T-helper 1 cell treated with Interleukin-12 subunit alpha and Interleukin-12 subunit beta and Interleukin-4 antibody, amounts not matched to agents 30 μg/mL and 1 μg/mL, for 36 hours (primary cell): ENCODE data around the gene ROPN1L.
"Not testable (repeated sequence)": the region's sequence is repeated elsewhere in the genome, so short reads cannot be mapped to it uniquely, and the experiment has no call there.

Experiments
- H3K27ac Mint-ChIP-seq: one replicate; pipeline ENCODE4 v1.8.0; 2021; ENCODE audit warnings: mild to moderate bottlenecking, mixed read lengths
- H3K27me3 Mint-ChIP-seq: one replicate; pipeline ENCODE4 v1.8.0; 2021; ENCODE audit warnings: low read depth, mixed read lengths
- H3K36me3 Mint-ChIP-seq: one replicate; pipeline ENCODE4 v1.8.0; 2021; ENCODE audit warnings: low read depth, mixed read lengths
- H3K4me1 Mint-ChIP-seq: one replicate; pipeline ENCODE4 v1.8.0; 2021; ENCODE audit warnings: low read depth, mixed read lengths
- H3K4me3 Mint-ChIP-seq: one replicate; pipeline ENCODE4 v1.8.0; 2021; ENCODE audit warnings: mild to moderate bottlenecking, moderate library complexity, mixed read lengths
- H3K9me3 Mint-ChIP-seq: one replicate; pipeline ENCODE4 v1.8.0; 2021; ENCODE audit warnings: mixed read lengths

Gene ROPN1L

DNA sequence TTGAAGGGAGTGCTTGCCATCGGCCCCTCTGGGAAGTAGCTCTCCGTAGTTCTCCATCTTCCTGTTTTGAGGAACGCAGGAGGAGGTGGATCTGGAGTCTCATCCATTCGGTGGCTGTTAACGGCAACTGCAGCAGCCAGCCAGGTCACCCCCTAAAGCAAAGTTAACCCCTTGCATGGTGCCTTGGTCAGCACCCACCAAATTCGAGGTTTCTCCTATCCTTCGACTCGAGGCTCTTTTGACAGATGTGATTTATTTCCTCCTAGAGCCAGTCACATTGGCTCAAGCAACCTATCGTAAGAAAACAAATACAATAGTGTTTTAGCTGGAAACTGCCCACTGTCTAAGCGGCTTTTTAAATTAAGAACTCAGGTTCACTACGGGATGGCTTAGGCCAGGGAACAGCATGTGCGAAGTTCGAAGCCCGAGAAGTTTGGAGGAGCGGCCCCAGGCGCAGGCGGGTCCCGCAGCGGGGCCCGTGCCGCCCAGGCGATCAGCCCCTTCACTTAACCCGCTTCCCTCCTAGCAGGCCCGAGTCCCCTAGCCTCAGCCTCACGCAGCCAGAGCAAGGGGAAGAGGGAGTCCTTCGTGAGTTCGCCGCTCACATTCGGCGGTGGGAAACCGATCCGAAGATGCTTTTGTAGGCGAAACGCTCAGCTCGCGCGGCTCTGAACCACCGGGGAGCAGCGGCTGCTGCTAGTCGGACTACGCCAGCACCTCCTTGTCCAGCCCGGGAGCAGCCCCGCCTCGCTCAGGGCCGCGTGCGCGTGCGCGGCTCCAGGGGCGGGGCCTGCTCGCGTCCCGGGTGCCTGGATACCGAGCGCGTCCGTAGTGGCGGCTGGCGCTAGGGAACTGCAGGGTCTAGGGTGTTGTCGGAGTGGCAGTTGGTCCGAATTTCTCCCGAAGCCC lies at the start of gene ROPN1L:
Gene ROPN1L (plus strand): TSS at position 797 of the 909 bp plus-strand sequence. CDS start 289 bp downstream, outside the sequence.
- H3K36me3 Mint-ChIP-seq = peaks cover 24% of the 10 kb centered on the region
- H3K4me1 Mint-ChIP-seq = peaks cover 30% of the 10 kb centered on the region
- H3K27me3 Mint-ChIP-seq = peaks cover 4% of the 10 kb centered on the region
- H3K9me3 Mint-ChIP-seq = peaks cover 14% of the 10 kb centered on the region
- H3K4me3 Mint-ChIP-seq = peak within 1 kb of the TSS; percentile 82
- H3K27ac Mint-ChIP-seq = no peak within 1 kb of the TSS

DNA sequence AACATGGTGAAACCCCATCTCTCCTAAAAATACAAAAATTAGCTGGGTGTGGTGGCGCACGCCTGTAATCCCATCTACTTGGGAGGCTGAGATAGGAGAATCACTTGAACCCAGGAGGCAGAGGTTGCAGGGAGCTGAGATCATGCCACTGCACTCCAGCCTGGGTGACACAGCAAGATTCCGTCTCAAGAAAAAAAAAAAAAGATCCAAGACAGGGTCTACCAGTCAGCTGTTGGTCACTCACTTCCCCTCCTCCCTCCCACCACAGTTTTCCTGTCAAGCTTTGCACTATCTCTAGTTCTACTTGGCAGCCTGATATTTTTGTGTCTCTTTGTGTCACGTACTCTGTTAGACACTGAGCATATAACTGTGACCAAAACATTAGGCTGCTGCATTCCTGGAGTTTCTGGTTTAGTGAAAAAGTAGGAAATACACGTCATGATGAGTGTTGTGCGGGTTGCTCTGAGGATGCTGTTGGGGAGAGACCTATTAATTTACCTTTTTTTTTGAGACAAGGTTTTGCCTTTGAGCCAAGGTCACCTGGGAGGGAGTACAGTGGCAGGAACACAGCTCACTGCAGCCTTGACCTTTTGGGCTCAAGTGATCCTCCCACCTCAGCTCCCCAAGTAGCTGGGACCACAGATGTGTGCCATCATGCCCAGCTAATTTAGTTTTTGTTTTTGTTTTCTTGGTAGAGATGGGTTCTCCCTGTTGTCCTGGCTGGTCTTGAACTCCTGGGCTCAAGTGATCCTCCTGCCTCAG lies 48.9 kb upstream of the ROPN1L start:
- H3K4me3 Mint-ChIP-seq, H3K27me3 Mint-ChIP-seq, H3K4me1 Mint-ChIP-seq, H3K9me3 Mint-ChIP-seq, H3K27ac Mint-ChIP-seq: not testable (repeated sequence)
- peaks cover 32% of the 10 kb centered on the region for H3K36me3 Mint-ChIP-seq

DNA sequence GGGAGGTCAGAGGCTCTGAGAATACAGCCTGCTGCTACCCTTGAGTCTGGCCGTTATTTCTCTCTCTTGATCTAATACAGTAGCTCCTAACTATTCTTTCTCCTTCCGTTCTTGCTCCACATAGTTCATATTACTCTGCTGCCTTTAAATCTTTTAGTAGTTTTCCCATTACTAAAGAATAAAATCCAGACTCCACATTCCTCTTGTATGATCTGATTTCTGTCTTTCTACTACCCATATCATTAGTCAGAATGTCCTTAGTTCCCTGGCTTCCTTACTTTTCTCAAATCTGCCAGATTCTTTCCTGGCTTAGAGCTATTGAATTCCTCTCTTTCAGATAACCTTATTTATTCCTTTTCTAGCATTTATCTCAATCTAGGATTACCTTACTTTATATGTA lies 48.2 kb upstream of the ROPN1L start:
- Mint-ChIP-seq H3K27ac (no peak overlapping the region), H3K9me3 (no peaks in the 10 kb centered on the region), H3K4me1 (peaks cover 3% of the 10 kb centered on the region), H3K36me3 (peaks cover 32% of the 10 kb centered on the region), H3K4me3 (no peak overlapping the region), H3K27me3 (no peaks in the 10 kb centered on the region)

DNA sequence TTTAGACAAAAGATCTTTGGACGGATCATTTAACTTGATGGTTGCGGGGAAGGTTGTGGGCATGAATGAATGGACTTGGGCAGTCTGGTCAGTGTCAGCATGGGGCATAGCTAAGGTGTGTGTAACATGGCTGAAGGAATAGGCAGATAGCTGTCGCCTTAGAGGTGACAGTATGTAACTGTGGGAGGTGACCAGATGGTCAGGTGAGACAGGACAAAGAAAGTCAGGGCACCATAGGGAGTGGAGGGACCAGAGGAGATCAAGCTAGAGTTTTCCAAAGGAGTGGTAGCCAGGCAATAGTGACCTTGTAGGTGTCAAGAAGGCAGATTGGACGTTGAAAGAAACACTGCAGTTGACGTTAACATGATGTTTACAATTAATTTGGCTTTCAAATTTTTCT lies 45.1 kb upstream of the ROPN1L start:
- no peak overlapping the region for H3K4me3 Mint-ChIP-seq
- peaks cover 8% of the 10 kb centered on the region for H3K4me1 Mint-ChIP-seq
- H3K9me3 Mint-ChIP-seq = no peaks in the 10 kb centered on the region
- H3K27ac Mint-ChIP-seq = no peak overlapping the region
- H3K36me3 Mint-ChIP-seq = peaks cover 30% of the 10 kb centered on the region
- H3K27me3 Mint-ChIP-seq = no peaks in the 10 kb centered on the region

DNA sequence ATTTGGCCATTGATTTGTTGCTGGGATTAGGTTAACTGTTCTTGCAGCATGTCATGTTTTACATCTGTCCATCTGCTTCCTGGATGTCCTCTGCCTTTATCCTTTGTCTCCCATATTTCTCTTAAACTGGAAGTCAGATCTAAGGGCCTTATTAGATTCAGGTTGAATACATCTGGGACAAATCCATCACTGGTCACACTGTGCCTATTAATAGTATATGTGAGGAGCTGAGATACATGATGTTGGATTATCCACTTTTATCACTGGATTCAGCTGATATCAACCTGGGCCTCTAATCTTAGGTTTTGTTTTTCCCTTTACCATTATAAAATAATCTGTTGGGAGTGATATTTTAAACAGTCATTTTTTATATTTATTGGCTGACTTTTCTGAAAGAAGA lies 41.8 kb upstream of the ROPN1L start:
- peaks cover 24% of the 10 kb centered on the region for H3K36me3 Mint-ChIP-seq

DNA sequence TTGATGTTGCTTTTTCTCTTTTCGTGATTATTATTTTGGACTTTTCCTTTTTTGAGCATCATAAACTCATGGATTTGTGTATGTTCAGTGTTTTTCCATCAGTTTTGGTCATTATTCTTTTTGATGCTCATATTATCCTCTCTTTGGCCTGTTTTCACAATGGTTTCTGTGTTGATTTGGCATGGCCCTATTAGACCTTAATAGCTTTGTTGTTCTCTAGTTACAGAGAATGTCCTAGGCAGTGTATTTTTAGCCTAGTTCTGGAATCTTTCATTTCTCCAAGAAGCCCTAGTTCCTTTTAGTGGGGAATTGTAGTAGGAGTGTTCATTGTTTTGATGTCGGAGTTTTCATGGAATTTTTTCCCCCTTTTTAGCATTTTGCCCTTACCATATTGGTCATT lies 41.3 kb upstream of the ROPN1L start:
- Mint-ChIP-seq H3K27ac (no peak overlapping the region), H3K9me3 (no peaks in the 10 kb centered on the region), H3K36me3 (peaks cover 21% of the 10 kb centered on the region), H3K4me3 (no peak overlapping the region), H3K4me1 (peaks cover 11% of the 10 kb centered on the region), H3K27me3 (no peaks in the 10 kb centered on the region)

More for the DNA sequence above, 41.8 kb upstream of the ROPN1L start:
- Mint-ChIP-seq H3K9me3 (no peaks in the 10 kb centered on the region), H3K27ac (no peak overlapping the region), H3K4me3 (no peak overlapping the region), H3K4me1 (peaks cover 11% of the 10 kb centered on the region), H3K27me3 (no peaks in the 10 kb centered on the region)

DNA sequence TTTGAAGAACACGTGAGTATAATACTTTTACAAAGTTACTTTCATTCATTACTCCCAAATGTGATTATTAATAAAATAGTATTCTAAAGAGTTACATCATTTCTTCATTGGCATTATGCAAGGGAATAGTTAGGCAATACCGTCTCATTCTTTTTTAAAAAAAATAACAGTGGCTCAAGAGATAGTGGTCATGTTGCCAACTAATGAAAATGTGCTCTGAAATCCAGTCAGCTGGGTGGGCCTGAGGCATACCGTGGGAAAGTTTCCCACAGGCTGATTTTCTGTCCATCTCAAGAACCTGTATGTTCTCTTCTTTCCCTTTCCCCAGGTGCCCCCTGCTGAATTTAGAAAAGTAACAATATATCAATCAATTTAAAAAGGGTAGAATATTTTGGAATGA lies 40.8 kb upstream of the ROPN1L start:
- Mint-ChIP-seq H3K36me3 (peaks cover 20% of the 10 kb centered on the region), H3K4me3 (no peak overlapping the region), H3K9me3 (no peaks in the 10 kb centered on the region), H3K4me1 (peaks cover 11% of the 10 kb centered on the region), H3K27me3 (no peaks in the 10 kb centered on the region), H3K27ac (no peak overlapping the region)

DNA sequence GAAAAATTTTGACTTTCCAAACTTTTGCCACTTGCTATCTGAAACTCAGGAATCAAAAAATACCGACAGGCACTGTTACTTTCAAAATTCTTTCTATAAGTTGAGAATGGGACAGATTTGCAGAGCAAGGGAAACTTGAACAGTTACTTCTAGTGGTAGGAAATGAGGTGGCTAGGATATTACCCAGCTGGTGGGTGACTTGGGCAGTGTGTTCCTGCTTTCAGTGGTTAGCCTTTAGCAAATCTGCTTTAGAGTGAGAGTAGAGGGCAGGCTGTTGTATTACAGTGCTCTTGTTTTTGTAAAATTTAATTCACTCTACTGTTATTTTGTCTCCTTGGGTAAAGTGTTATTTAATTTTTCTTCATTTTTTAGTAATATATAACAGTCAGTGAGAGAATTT lies 40.2 kb upstream of the ROPN1L start:
- H3K36me3 Mint-ChIP-seq = peaks cover 18% of the 10 kb centered on the region
- peaks cover 10% of the 10 kb centered on the region for H3K4me1 Mint-ChIP-seq
- no peaks in the 10 kb centered on the region for H3K9me3 Mint-ChIP-seq
- no peak overlapping the region for H3K4me3 Mint-ChIP-seq
- no peak overlapping the region for H3K27ac Mint-ChIP-seq
- no peaks in the 10 kb centered on the region for H3K27me3 Mint-ChIP-seq

DNA sequence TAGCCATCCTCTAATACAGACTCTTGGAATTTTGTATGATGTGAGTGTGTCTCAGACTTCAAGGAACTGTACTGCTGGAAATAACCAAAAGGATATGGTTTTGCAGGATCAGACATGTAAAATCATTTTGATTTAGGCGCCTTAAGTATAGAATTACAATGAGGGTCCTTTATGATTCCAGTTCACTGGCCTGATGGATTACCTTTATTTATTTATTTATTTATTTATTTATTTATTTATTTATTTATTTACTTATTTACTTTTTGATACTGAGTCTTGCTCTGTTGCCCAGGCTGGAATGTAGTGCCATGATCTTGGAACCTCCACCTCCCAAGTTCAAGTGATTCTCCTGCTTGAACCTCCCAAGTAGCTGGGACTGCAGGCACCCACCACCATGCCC lies 37.9 kb upstream of the ROPN1L start:
- Mint-ChIP-seq H3K4me1 (peaks cover 9% of the 10 kb centered on the region), H3K27ac (no peak overlapping the region), H3K27me3 (no peaks in the 10 kb centered on the region), H3K4me3 (no peak overlapping the region), H3K9me3 (no peaks in the 10 kb centered on the region), H3K36me3 (peaks cover 23% of the 10 kb centered on the region)

DNA sequence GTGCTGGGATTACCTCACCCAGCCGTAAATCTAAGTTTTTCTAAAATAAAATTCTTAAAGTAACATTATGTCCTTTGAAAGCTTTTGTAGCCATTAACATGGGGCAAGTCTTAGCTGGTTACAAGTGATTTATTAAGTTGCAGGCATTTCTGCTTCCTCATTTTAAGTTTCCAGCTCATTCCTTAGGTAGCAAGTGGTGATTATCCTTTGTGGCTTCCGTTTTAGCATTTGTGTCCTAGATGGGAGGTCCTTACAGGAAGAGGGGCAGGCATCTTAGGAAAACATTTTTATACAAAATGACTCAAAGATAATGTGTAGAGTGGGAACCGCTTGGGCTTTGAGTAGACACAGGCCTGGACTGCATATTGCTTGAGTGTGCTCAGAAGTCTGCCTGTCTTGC lies 35.0 kb upstream of the ROPN1L start:
- Mint-ChIP-seq H3K4me3 (no peak overlapping the region), H3K9me3 (no peaks in the 10 kb centered on the region), H3K36me3 (peaks cover 29% of the 10 kb centered on the region)

DNA sequence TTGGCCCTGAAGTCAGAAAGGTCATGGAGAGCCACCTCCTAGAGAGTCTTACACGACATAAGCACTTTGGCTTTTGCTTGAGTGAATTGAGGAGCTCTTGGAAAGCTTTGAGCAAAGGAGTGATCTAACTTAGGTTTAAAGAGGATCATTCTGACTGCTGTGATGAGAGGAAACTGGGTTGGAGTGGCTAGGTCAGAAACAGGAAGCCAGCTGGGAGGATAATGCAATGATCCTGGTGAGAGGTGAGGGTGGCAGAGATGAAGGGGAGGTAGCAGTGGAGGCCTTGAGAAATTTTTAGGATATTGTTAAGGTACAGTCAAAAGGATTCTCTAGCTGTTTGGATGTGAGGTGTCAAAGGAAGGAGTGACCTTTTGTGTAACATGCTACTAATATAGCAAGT lies 32.2 kb upstream of the ROPN1L start:
- Mint-ChIP-seq H3K36me3 (peaks cover 36% of the 10 kb centered on the region), H3K4me1 (peaks cover 7% of the 10 kb centered on the region), H3K27me3 (no peaks in the 10 kb centered on the region), H3K9me3 (no peaks in the 10 kb centered on the region), H3K27ac (peak overlapping the region; percentile 21), H3K4me3 (no peak overlapping the region)

More for the DNA sequence above, 35.0 kb upstream of the ROPN1L start:
- Mint-ChIP-seq H3K27ac (no peak overlapping the region), H3K27me3 (no peaks in the 10 kb centered on the region), H3K4me1 (peaks cover 11% of the 10 kb centered on the region)

DNA sequence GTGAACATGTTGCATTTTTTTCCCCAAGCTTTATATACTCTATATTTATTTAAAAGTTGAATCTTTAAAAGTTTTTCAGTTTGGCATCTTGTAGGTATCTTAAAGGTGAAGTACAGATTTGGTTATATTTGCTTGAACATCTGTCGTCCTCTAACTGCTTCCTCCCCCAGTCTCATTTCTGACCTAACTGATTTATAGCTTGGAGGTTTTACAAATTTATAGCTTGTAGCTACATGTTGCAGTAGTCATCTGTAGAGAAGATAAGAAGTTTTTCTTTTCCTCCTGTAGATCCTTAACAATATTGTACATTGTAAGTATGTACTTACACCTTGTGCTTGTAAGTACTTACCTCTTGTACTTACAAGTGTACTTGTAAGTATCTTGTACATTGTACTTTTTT lies 31.0 kb upstream of the ROPN1L start:
- Mint-ChIP-seq H3K27me3 (no peaks in the 10 kb centered on the region), H3K4me3 (no peak overlapping the region), H3K9me3 (no peaks in the 10 kb centered on the region), H3K4me1 (peaks cover 7% of the 10 kb centered on the region), H3K27ac (no peak overlapping the region), H3K36me3 (peaks cover 44% of the 10 kb centered on the region)

DNA sequence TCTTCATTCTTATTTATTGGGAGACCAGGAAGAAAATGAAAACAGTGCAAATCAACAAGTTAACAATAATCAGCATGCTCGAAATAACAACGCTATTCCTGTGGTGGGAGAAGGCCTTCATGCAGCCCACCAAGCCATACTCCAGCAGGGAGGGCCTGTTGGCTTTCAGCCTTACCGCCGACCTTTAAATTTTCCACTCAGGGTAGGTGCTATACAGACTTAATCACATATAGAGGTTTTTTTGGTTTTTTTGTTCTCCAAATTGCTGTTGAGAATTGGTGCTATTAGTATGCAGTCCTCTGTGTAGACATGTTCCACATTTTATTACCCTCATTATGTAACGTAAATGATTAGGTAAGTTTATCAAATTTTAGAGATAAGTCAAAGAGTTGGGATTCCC lies 30.3 kb upstream of the ROPN1L start:
- H3K27me3 Mint-ChIP-seq = no peaks in the 10 kb centered on the region
- no peak overlapping the region for H3K27ac Mint-ChIP-seq
- H3K9me3 Mint-ChIP-seq = no peaks in the 10 kb centered on the region
- peaks cover 7% of the 10 kb centered on the region for H3K4me1 Mint-ChIP-seq
- H3K4me3 Mint-ChIP-seq = no peak overlapping the region
- H3K36me3 Mint-ChIP-seq = peaks cover 42% of the 10 kb centered on the region

DNA sequence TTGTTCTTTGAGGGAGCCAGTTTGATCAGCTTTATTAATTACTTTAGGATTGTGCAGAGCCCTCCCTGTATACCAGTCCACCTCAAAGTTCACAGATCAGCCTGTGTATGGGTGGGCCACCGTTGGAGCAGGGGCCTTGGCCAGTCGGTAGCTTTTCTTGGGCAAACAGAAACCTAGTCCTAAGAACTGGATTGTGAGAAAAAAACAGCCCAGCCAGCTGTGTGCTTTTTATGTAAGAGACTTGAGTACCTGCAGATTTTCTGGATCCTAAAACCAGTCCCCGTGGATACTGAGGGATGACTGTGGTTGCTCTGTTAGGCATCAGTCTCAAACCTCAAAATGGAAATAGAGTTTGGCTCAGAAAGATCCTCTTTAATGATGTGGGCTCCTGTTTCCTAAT lies 24.8 kb upstream of the ROPN1L start:
- no peak overlapping the region for H3K27ac Mint-ChIP-seq
- peaks cover 7% of the 10 kb centered on the region for H3K4me1 Mint-ChIP-seq
- H3K9me3 Mint-ChIP-seq = no peaks in the 10 kb centered on the region
- no peak overlapping the region for H3K4me3 Mint-ChIP-seq
- peaks cover 53% of the 10 kb centered on the region for H3K36me3 Mint-ChIP-seq
- H3K27me3 Mint-ChIP-seq = no peaks in the 10 kb centered on the region
